HCT116 (cell line): ENCODE results near the gene PCMT1. TPM values are rescaled to one million over a fixed set of nuclear protein-coding genes. Genes with fewer than 3 reads are reported as not detected.
"Not testable (repeated sequence)": the region's sequence is repeated elsewhere in the genome, so short reads cannot be mapped to it uniquely, and the experiment has no call there.

Experiments
- ATAC-seq: fragments of 200-7000 bp; cut with Tn5 transposase; 2 replicates; pipeline ENCODE4 v1.9.1; 2020; ENCODE audit warnings: mild to moderate bottlenecking, moderate library complexity
- BruUV-seq: library from RNA; stranded (reverse); fragments of 400-500 nt; replicated peaks from 2 replicates; lab custom pipeline; 2021; lab: Mats Ljungman, UMichigan
- CTCF ChIA-PET: fragments of 300-600 bp; sonication (Branson Sonifier 250); formaldehyde crosslinking; loops from one replicate; lab custom pipeline; 2021; ENCODE audit warnings: antibody characterized with exemption; lab: Charles Lee
- POLR2A ChIA-PET: fragments of 300-600, 350-600 bp; sonication (Branson Sonifier 250); formaldehyde crosslinking; loops from one replicate; lab custom pipeline; 2021; ENCODE audit warnings: antibody characterized with exemption; lab: Charles Lee
- RAD21 ChIA-PET, 2 experiments: fragments of 300-600 bp; sonication (Branson Sonifier 250); formaldehyde crosslinking; loops; one replicate each; lab custom pipeline; 2023; ENCODE audit warnings: low total read pairs in 2 of 2; ENCODE audit not compliant: uncharacterized antibody in 2 of 2, unreplicated experiment in 2 of 2, low non-redundant PET in 1 of 2; lab: Charles Lee
- DNase-seq: peaks from one replicate; pipeline ENCODE4 v3.0.0-alpha.2; 2010; ENCODE audit warnings: low read depth, low spot score
- H2AFZ ChIP-seq: fragments of 200-600 bp; shearing (Covaris generic), sonication (generic); 2 replicates; pipeline ENCODE4 v1.6.1; 2017; ENCODE audit warnings: low read depth, mixed run types, mixed read lengths, antibody characterized with exemption, low read length; ENCODE audit not compliant: poor library complexity, severe bottlenecking
- H3K27ac ChIP-seq: 2 replicates; pipeline ENCODE4 v1.5.1; 2012; ENCODE audit warnings: low read depth, low read length
- H3K27me3 ChIP-seq: fragments of 200-600 bp; sonication (generic); 2 replicates; pipeline ENCODE4 v1.6.1; 2016; ENCODE audit warnings: mixed run types, low read length, mixed read lengths; ENCODE audit not compliant: insufficient read depth
- H3K36me3 ChIP-seq, 2 experiments: fragments of 200-500 bp in 1 of 2; fragments of 200-600 bp in 1 of 2; sonication (Bioruptor generic) in 1 of 2; sonication (generic) in 1 of 2; 2 replicates each; pipeline versions ENCODE4 v1.5.1 to v1.6.1; 2014 to 2016; ENCODE audit warnings: low read length in 2 of 2, inconsistent platforms in 1 of 2, mixed read lengths in 1 of 2, mixed run types in 1 of 2; ENCODE audit not compliant: insufficient read depth in 2 of 2, control insufficient read depth in 1 of 2
- H3K4me1 ChIP-seq, 2 experiments: fragments of 200-600 bp in 1 of 2; sonication (generic) in 1 of 2; 2 replicates each; pipeline versions ENCODE4 v1.5.1 to v1.6.1; 2012 to 2017; ENCODE audit warnings: low read length in 2 of 2, inconsistent platforms in 1 of 2, mild to moderate bottlenecking in 1 of 2, mixed read lengths in 1 of 2, mixed run types in 1 of 2, moderate library complexity in 1 of 2; ENCODE audit not compliant: insufficient read depth in 2 of 2, control insufficient read depth in 1 of 2
- H3K4me2 ChIP-seq: fragments of 200-600 bp; sonication (generic); 2 replicates; pipeline ENCODE4 v1.6.1; 2017; ENCODE audit warnings: mixed run types, low read length, mixed read lengths
- H3K4me3 ChIP-seq, 2 experiments: fragments of 200-600 bp in 1 of 2; sonication (generic) in 1 of 2; replicated peaks in 1 of 2; 2 replicates each; pipeline ENCODE4 v1.5.1; 2011 to 2016; ENCODE audit warnings: low read length in 2 of 2, control low read depth in 1 of 2, low read depth in 1 of 2, mild to moderate bottlenecking in 1 of 2, mixed read lengths in 1 of 2, mixed run types in 1 of 2
- H3K79me2 ChIP-seq: fragments of 200-600 bp; sonication (generic); 2 replicates; pipeline ENCODE4 v1.6.1; 2017; ENCODE audit warnings: mild to moderate bottlenecking, mixed run types, low read length, moderate library complexity, mixed read lengths; ENCODE audit not compliant: insufficient read depth
- H3K9ac ChIP-seq: fragments of 200-600 bp; sonication (generic); 2 replicates; pipeline ENCODE4 v1.6.1; 2016; ENCODE audit warnings: low read length, mixed read lengths
- H3K9me2 ChIP-seq: fragments of 200-600 bp; sonication (generic), shearing (Covaris generic); 2 replicates; pipeline ENCODE4 v1.6.1; 2017; ENCODE audit warnings: mixed run types, mild to moderate bottlenecking, moderate library complexity; ENCODE audit not compliant: insufficient read depth
- H3K9me3 ChIP-seq, 2 experiments: fragments of 200-500 bp in 1 of 2; fragments of 200-600 bp in 1 of 2; sonication (Bioruptor generic) in 1 of 2; sonication (generic) in 1 of 2; 2 replicates each; pipeline ENCODE4 v1.6.1; 2014 to 2017; ENCODE audit warnings: low read length in 2 of 2, mixed read lengths in 2 of 2, inconsistent platforms in 1 of 2, low read depth in 1 of 2, mild to moderate bottlenecking in 1 of 2, mixed run types in 1 of 2, moderate library complexity in 1 of 2; ENCODE audit not compliant: control insufficient read depth in 1 of 2, insufficient read depth in 1 of 2
- H4K20me1 ChIP-seq: fragments of 200-600 bp; sonication (generic), shearing (Covaris generic); 2 replicates; pipeline ENCODE4 v1.6.1; 2017; ENCODE audit warnings: mixed run types, mild to moderate bottlenecking, moderate library complexity; ENCODE audit not compliant: insufficient read depth
- CBX3 ChIP-seq: IDR thresholded peaks from 2 replicates; pipeline ENCODE4 v1.6.1; 2012; ENCODE audit warnings: low read depth
- CEBPB ChIP-seq: IDR thresholded peaks from 2 replicates; pipeline ENCODE4 v1.6.1; 2012; ENCODE audit warnings: low read depth
- EGR1 ChIP-seq: IDR thresholded peaks from 2 replicates; pipeline ENCODE4 v1.6.1; 2012; ENCODE audit warnings: low read depth
- ELF1 ChIP-seq: IDR thresholded peaks from 2 replicates; pipeline ENCODE4 v1.6.1; 2012; ENCODE audit warnings: low read depth, borderline replicate concordance
- EZH2 ChIP-seq: fragments of 200-600 bp; sonication (generic); IDR thresholded peaks from 2 replicates; pipeline ENCODE4 v1.6.1; 2017; ENCODE audit warnings: antibody characterized with exemption, mixed run types
- FOSL1 ChIP-seq: IDR thresholded peaks from 2 replicates; pipeline ENCODE4 v1.6.1; 2012; ENCODE audit warnings: low read depth
- MAX ChIP-seq: IDR thresholded peaks from 2 replicates; pipeline ENCODE4 v1.6.1; 2012
- RAD21 ChIP-seq: IDR thresholded peaks from 2 replicates; pipeline ENCODE4 v1.6.1; 2012; ENCODE audit warnings: low read depth, mild to moderate bottlenecking
- REST ChIP-seq: IDR thresholded peaks from 2 replicates; pipeline ENCODE4 v1.6.1; 2012; ENCODE audit warnings: low read depth
- SP1 ChIP-seq: IDR thresholded peaks from 2 replicates; pipeline ENCODE4 v1.6.1; 2012; ENCODE audit warnings: low read depth
- TCF7L2 ChIP-seq: IDR thresholded peaks from 2 replicates; pipeline ENCODE4 v1.7.0; 2011; ENCODE audit warnings: borderline replicate concordance, inconsistent platforms; ENCODE audit not compliant: insufficient read depth, insufficient read length; ENCODE audit errors: extremely low read depth
- YY1 ChIP-seq: IDR thresholded peaks from 2 replicates; pipeline ENCODE4 v1.6.1; 2011; ENCODE audit warnings: low read length, low read depth, moderate library complexity, mild to moderate bottlenecking; ENCODE audit not compliant: insufficient replicate concordance; ENCODE audit errors: extremely low read depth
- ZBTB33 ChIP-seq: IDR thresholded peaks from 2 replicates; pipeline ENCODE4 v1.6.1; 2011; ENCODE audit warnings: mild to moderate bottlenecking, low read length, moderate library complexity; ENCODE audit not compliant: insufficient replicate concordance; ENCODE audit errors: extremely low read depth
- ZFX ChIP-seq: fragments of 450-650 bp; IDR thresholded peaks from 2 replicates; pipeline ENCODE4 v1.6.1; 2017
- ZNF274 ChIP-seq: fragments of 200-500 bp; sonication (Bioruptor generic); IDR thresholded peaks from 2 replicates; pipeline ENCODE4 v1.6.1; 2014; ENCODE audit warnings: mild to moderate bottlenecking, low read depth, low read length, inconsistent platforms
- intact Hi-C: fragments of 100-400 bp; cut with micrococcal nuclease; formaldehyde crosslinking; loops from 2 replicates; pipeline ENCODE4 v1.10.0; 2022
- total RNA-seq: library from RNA; stranded (reverse); gene quantifications from one replicate; pipeline ENCODE4 v1.2.1, GENCODE V29; 2021; ENCODE audit not compliant: unreplicated experiment

Gene PCMT1
- total RNA-seq, 1 experiment from 2014 or later = 86.9 TPM

- H3K27ac ChIP-seq, DNase-seq, H2AFZ ChIP-seq, H4K20me1 ChIP-seq, CTCF ChIA-PET, ATAC-seq, H3K79me2 ChIP-seq, BruUV-seq, H3K27me3 ChIP-seq, H3K9ac ChIP-seq, H3K36me3 ChIP-seq, H3K9me2 ChIP-seq, POLR2A ChIA-PET, RAD21 ChIA-PET: not testable (repeated sequence)
- H3K4me1 ChIP-seq = peaks cover 45 to 62% of the 10 kb centered on the region in 2 experiments
- peak overlapping the region; percentile 65 for H3K4me2 ChIP-seq
- 0 out of 4 replicates have a peak overlapping the region, but pooled peaks of 1 of the 2 experiments have one; percentile 21 for H3K4me3 ChIP-seq
- 0 out of 2 replicates have a peak, but pooled peaks have one; percentile 9 for TF ChIP-seq FOSL1
- TF ChIP-seq EGR1 = peak; percentile 58
- TF ChIP-seq, all 23 proteins: peak for 2; not testable (repeated sequence) for 21
- intact Hi-C loops = loop anchor here (10.0 kb wide), 1 partner anchor 971 kb away; no protein-coding TSS in a partner anchor
- not testable (repeated sequence) for H3K9me3 ChIP-seq
Measured at GRCh38 chr6:149844036-149844435, 94.5 kb downstream of the PCMT1 start.

- ATAC-seq = no peak
- CTCF ChIA-PET = no interaction called here
- H3K9me3 ChIP-seq = no peaks in the 10 kb centered on the region
- TF ChIP-seq ELF1 = no peak
- TF ChIP-seq TCF7L2 = no peak
- TF ChIP-seq ZBTB33 = no peak
- no peak for TF ChIP-seq ZFX
- no peak for TF ChIP-seq SP1
- TF ChIP-seq ZNF274 = no peak
- no peak for TF ChIP-seq REST
- TF ChIP-seq YY1 = no peak
- TF ChIP-seq MAX = no peak
- no peak for TF ChIP-seq CEBPB
- no peak for TF ChIP-seq RAD21
- TF ChIP-seq CBX3 = no peak
- TF ChIP-seq EGR1 = no peak; the same call in 1 of the 2 replicates
- no peak for TF ChIP-seq EZH2
Measured at GRCh38 chr6:149844480-149844879, 94.9 kb downstream of the PCMT1 start.

More at GRCh38 chr6:149844480-149844879, 94.9 kb downstream of the PCMT1 start:
- Histone ChIP-seq H3K4me3 (0 out of 4 replicates have a peak overlapping the region, but pooled peaks of 1 of the 2 experiments have one; percentile 21), H3K27ac (no peak overlapping the region), H3K36me3 (no peaks in the 10 kb centered on the region), H2AFZ (no peak overlapping the region), H3K4me1 (peaks cover 45 to 62% of the 10 kb centered on the region in 2 experiments), H3K79me2 (no peaks in the 10 kb centered on the region), H3K4me2 (peak overlapping the region; percentile 65), H4K20me1 (no peaks in the 10 kb centered on the region), H3K9ac (no peak overlapping the region), H3K27me3 (no peaks in the 10 kb centered on the region), H3K9me2 (no peaks in the 10 kb centered on the region)
- POLR2A ChIA-PET = no interaction called here
- intact Hi-C loops = loop anchor here (10.0 kb wide), 1 partner anchor 970 kb away; no protein-coding TSS in a partner anchor
- no peak for DNase-seq
- no TSS peak for BruUV-seq
- RAD21 ChIA-PET = no interaction called here
